Measurements from ENCODE around the gene EIF2B1.
A peak's percentile ranks its signal among the peaks of the same experiment; 100 is the strongest.

Gene EIF2B1

GRCh38 chr12:123670882-123671728 lies 37.6 kb upstream of the EIF2B1 start, which contains the start of gene TCTN2 (continued):
- peak; percentile 39; the same call in 1 of the 2 replicates for TF ChIP-seq ZNF449 (tag by site-specific recombination; IDR thresholded peaks at IDR 0.05)
- TF ChIP-seq ZBTB26 (tag by site-specific recombination; optimal IDR thresholded peaks at IDR 0.05): peak; percentile 27
- no peak for TF ChIP-seq ZNF169 (tag by site-specific recombination; IDR thresholded peaks at IDR 0.05)
- TF ChIP-seq ZNF10 (tag by site-specific recombination; IDR thresholded peaks at IDR 0.05): no peak
- no peak for TF ChIP-seq ZNF843 (tag by site-specific recombination; IDR thresholded peaks at IDR 0.05)
- TF ChIP-seq ZNF350 (tag by site-specific recombination; IDR thresholded peaks at IDR 0.05): no peak
- no peak for TF ChIP-seq ZNF560 (tag by site-specific recombination; IDR thresholded peaks at IDR 0.05; ENCODE audit: borderline replicate concordance)
- TF ChIP-seq ZNF639 (tag by site-specific recombination; IDR thresholded peaks at IDR 0.05): no peak
- TF ChIP-seq ZSCAN23 (tag by site-specific recombination; IDR thresholded peaks at IDR 0.05): no peak
- TF ChIP-seq ZNF155 (tag by site-specific recombination; IDR thresholded peaks at IDR 0.05): no peak
- no peak for TF ChIP-seq HOXC10 (CRISPR knock-in tag; IDR thresholded peaks at IDR 0.05)
- TF ChIP-seq HOXD13 (CRISPR knock-in tag; IDR thresholded peaks at IDR 0.05; ENCODE audit: borderline replicate concordance): no peak
- TF ChIP-seq WT1 (tag by site-specific recombination; IDR thresholded peaks at IDR 0.05): no peak
- TF ChIP-seq ZNF571 (tag by site-specific recombination; IDR thresholded peaks at IDR 0.05): no peak
- TF ChIP-seq ZNF114 (tag by site-specific recombination; IDR thresholded peaks at IDR 0.05): no peak
- peak; percentile 21; the same call in 1 of the 2 replicates for TF ChIP-seq PATZ1 (tag by site-specific recombination; IDR thresholded peaks at IDR 0.05)
- no peak for TF ChIP-seq ZNF18 (tag by site-specific recombination; IDR thresholded peaks at IDR 0.05)
- TF ChIP-seq SALL2 (tag by site-specific recombination; IDR thresholded peaks at IDR 0.05; ENCODE audit: borderline replicate concordance): no peak
- TF ChIP-seq GLIS2 (tag by site-specific recombination; IDR thresholded peaks at IDR 0.05): peak; percentile 41; the same call in 1 of the 2 replicates
- no peak for TF ChIP-seq ZBTB6 (tag by site-specific recombination; IDR thresholded peaks at IDR 0.05)
- no peak for TF ChIP-seq ZNF398 (tag by site-specific recombination; IDR thresholded peaks at IDR 0.05)
- TF ChIP-seq ZNF792 (tag by site-specific recombination; IDR thresholded peaks at IDR 0.05): no peak
- no peak for TF ChIP-seq ZNF555 (tag by site-specific recombination; conservative IDR thresholded peaks at IDR 0.05)
- no peak for TF ChIP-seq ZNF174 (tag by site-specific recombination; IDR thresholded peaks at IDR 0.05)
- TF ChIP-seq ZNF280D (tag by site-specific recombination; IDR thresholded peaks at IDR 0.05): no peak
